Activated CD4-positive, alpha-beta T cell treated with anti-CD3 and anti-CD28 coated beads, Interleukin-2, amount 50 U/mL, for 4 hours (primary cell): ENCODE measurements around the gene SOAT2.
A peak's percentile ranks its signal among the peaks of the same experiment; 100 is the strongest.

Experiments used
- DNase-seq, 2 experiments: peaks; one replicate each; pipeline ENCODE4 v3.0.0-alpha.2; 2020

The SOAT2 gene

GRCh38 chr12:53065470-53065869, 37.8 kb upstream of the SOAT2 start:
- DNase-seq: no peak

DNA sequence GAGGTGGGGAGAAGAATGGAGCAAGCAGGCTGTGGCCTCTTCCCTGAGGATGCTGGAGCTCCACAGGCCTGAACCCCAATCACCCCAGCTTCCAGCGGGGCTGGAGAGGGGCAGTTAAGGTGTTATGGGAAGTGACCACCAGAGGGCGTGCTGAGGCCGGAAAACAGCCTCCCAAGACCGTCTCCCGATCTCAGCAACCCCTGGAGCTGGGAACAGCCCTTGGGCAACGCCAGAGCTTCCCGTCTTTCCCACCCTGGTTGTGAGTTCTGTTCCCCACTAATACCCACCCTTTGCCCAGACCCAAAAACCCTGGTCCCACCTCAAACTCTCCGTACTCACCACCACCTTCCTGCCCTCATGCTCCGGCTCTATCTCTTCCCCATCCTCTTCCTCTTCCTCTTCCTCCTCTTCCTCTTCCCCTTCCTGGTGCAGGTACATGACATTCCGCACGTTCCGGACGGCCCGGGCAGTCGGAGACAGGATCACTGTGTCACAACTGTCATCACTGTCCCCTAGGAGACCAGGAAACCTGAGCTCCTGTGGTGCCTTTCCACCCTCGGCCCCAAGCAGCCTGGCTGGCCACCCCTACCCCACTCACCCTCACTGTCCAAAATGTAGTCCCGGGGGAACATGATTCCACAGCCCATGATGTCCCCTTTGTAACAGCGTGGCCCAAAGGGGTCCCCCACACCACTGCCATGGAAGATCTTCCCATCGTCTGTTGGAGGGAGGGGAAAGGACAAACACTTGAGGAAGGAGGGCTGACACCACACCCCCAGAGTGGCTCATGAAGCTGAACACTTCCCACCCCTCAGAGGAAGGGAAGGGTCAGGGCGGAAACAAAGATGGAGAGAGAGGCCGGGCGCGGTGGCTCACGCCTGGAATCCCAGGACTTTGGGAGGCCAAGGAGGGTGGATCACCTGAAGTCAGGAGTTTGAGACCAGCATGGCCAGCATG, 37.0 kb upstream of the SOAT2 start:
- DNase-seq: peak; percentile 52 to 58

GRCh38 chr12:53067074-53067992, 36.0 kb upstream of the SOAT2 start:
- DNase-seq: no peak

GRCh38 chr12:53067993-53068770, 35.1 kb upstream of the SOAT2 start:
- no peak for DNase-seq

- DNase-seq: no peak
Measured at GRCh38 chr12:53068811-53069585, 34.3 kb upstream of the SOAT2 start.

GRCh38 chr12:53069621-53070410, 33.5 kb upstream of the SOAT2 start:
- no peak for DNase-seq

DNA sequence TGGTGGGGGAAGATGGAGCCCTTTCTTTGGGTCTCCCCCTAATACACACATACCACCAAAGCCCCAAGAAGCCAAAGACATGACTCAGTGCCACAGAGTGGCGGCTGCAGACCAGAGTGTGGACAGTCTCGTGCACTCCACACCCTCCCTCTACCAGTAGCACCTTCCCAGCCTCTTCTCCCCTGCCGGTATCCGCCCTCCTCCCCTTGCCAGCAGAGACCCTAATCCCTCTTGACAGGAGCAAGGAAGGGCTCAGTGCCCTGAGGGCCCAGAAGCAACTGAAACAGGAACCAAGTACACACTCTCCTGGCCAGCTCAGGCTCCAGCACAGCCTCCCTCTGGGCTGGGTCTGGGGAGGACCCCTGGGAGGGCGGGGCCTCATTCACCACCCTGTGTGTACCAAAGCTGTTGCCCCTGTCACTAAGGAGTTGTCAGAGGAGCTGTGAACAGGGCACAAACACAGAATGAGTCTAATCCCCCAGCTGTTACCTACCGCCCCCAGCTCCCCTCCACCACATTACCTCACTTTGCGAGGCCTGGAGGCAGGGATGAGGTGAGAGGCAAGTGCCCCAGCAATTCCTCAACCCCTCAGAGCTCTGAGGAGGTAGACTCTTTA, 32.3 kb upstream of the SOAT2 start:
- no peak for DNase-seq

GRCh38 chr12:53071591-53072551, 31.4 kb upstream of the SOAT2 start:
- DNase-seq: no peak

DNA sequence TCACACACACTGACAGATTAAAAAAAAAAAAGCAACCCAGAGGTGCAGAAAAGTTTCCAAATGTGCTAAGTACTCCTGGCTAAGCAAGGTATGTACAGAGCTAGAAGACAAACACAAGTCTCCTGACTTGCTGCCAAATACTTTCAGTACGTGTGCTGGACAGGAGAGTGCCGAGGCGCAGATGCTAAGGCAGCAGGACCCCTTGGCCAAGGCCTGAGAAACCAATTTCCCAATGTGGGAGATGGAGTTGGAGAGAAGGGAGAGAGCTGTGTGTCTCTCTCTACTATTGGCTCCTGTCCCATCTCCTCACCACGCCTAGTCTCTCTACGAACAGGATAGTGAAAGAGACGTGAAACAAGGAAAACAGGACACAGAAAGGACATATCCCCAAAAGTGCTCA, 29.4 kb upstream of the SOAT2 start:
- no peak for DNase-seq

DNA sequence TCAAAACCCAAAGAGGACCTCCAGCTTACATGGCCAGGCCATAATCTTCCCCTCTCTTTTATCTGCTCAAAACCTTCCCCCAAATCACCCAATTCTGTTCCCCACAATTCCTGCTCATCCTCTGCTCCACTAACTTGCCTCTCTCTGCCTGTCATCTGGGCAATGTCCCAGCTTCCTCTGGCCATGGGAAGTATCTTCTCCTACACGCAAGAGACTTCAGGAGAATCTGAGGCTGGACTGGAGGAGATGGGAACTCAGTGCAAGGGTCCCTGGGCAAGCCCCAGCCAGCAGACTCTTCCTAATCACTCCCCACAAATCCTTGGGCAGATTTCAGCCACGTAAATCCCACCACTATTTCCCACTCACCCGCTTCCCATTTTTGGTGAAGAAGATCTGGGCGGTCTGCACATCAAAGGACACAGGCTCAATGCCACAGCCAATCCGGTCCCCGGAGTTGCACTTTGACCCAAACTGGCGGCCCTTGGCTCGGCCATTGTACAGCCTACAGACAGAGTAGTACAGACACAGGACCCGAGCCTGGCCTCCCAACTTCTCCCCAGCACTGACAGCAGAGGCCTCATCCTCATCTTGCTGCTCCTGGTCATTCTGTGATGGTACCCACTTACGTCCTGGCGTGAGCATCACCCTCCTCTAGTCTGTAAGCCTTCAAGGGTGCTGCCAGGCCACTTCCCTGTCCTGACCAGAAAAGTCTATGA, 28.8 kb upstream of the SOAT2 start:
- DNase-seq: no peak

DNA sequence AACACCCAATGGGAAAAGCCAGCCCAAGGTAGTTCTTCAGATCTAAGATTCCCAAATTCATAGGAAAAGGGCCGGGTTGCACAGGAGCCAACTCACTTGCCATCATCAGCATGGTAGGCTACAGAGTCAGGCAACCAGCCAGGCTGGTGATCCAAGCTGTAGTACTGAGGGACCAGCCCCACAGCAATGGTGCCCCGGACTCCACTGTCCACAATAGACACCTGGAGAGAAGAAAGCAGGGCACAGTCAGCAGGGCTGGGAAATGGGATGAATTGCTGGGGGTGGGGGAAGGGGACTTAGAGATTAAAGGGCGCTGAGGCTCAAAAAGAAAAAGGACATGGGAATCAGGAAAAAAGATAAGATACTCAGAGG, 28.3 kb upstream of the SOAT2 start:
- DNase-seq: no peak

DNA sequence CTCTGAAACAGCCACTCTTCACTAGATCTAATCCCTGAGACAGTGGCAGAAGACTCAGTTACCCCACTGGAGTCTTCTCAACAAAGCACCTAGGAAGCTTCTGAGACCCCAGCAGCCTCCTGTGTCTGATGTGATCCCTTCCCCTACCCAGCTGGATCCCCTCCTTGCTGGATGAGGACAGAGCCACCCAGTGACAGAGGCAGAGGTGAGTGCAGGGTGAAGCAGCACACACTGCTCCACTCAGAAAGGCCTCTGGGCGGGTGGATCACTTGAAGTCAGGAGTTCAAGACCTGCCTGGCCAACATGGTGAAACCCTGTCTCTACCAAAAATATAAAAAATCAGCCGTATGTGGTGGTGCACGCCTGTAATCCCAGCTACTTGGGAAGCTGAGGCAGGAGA, 26.8 kb upstream of the SOAT2 start:
- DNase-seq: no peak

DNA sequence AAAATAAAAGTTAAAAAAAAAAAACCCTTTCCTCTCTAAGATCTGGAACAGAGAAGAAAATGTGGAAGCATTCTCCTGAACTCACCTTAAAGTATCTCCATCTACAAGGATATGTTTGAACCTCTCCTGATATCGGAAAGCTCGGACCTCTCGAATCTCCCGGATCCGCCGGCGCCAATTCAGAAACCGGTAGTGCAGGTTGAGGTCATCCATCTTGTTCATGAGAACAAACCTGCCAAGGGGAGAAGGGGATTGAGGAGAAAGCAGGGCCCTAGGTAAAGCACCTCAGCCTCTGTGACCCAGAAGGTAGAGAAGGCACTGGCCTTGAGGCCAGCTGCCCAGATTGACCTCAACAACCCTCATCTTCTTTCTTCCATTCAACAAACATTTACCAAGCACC, 26.3 kb upstream of the SOAT2 start:
- DNase-seq: no peak

DNA sequence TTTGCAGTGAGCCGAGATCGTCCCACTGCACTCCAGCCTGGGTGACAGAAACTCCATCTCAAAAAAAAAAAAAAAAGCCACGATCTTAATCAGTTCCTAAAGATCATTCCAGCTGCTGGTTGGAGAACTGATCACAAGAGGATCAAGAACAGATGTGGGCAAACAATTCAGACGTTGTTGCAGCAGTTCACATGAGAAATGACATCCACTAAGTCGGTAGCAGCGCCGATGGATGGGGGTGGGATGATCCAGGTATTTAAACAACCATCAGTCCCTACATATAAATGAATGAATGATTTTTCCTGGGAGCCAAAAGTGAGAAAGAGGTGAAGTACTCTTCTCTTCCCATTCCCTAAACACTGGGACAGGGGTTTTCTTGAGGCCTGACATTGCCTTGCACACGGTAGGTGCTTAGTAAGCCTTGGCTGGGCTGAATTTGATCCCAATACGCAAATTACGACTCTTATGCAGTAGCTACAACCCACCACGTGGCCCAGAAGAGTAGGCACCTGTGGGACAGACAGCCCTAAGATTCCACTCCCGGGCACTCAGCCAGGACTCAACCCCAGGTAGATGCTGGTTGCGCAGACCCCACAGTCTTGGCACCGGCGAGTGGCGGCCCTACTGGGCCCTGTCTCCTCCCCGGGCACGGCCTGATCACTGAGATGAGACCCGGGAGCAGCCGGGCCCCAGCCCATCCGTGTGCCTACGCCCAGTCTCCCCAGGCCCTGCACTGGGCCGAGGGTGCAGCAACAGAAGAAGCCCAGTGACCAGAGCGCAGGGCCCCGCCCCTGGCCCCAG, 24.7 kb upstream of the SOAT2 start:
- peak; percentile 44 to 48 for DNase-seq

- peak; percentile 95 for DNase-seq
Measured at GRCh38 chr12:53079226-53080117, 23.8 kb upstream of the SOAT2 start, which contains the start of gene SPRYD3. Gene SPRYD3 (minus strand): TSS chr12:53079390. CDS start chr12:53079333, 57 bp downstream.

- DNase-seq: no peak
Measured at GRCh38 chr12:53082637-53083175, 20.6 kb upstream of the SOAT2 start.
